Measurements from ENCODE around the gene CLEC2A.
"Not testable (repeated sequence)": the region's sequence is repeated elsewhere in the genome, so short reads cannot be mapped to it uniquely, and the experiment has no call there.

Gene CLEC2A

DNA sequence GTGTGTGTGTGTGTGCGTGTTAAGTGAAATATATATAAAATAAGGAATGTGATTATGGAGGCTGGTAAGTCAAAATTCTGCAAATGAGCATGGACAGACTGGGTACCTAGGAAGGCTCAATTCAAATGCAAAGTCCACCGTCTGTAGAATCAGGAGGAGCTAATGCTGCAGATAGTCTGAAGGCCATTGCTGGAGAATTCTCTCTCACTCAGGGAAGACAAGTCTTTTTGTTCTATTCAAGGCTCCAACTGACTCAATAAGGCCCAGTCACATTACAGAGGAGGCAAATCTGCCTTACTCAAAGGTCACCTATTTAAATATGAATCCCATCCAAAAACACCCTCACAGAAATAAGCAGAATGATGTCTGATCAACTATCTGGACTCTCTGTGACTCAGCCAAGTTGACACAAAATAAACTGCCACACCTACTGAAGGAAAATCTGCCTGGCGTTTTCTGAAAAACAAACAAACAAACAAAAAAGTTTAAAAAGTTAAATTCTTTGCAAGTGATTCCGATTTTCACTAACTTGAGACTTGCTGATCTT is 51.6 kb downstream of the CLEC2A start:
- no peak for DNase-seq

DNA sequence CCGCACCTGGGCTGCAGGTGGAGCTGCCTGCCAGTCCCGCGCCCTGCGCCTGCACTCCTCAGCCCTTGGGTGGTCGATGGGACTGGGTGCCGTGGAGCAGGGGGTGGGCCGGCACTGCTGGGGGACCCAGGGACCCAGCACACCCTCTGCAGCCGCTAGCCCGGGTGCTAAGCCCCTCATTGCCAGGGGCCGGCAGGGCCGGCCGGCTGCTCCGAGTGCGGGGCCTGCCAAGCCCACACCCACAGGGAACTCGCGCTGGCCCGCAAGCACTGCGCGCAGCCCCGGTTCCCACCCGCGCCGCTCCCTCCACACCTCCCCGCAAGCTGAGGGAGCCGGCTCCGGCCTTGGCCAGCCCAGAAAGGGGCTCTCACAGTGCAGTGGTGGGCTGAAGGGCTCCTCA is 56.0 kb downstream of the CLEC2A start:
- not testable (repeated sequence) for DNase-seq

DNA sequence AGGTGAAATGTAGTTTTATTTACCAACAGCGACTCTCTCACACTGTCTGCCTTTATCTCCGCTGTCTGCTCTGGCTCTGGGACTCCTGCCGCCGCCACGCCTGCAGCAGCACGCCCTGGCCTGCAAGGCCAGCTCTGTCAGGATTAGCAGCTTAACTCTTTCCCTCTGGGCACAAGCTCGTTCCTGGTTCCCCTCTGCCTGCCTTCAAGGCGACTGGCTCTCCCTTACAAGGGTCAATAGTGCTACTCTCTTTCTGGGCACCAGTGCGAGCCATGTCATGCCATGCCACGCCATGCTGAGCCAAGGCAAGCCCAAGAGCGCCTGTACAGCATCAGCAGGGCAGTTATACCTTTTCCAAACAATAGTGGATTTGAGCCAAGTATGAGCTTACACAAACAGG is 59.4 kb downstream of the CLEC2A start:
- DNase-seq = no peak

DNA sequence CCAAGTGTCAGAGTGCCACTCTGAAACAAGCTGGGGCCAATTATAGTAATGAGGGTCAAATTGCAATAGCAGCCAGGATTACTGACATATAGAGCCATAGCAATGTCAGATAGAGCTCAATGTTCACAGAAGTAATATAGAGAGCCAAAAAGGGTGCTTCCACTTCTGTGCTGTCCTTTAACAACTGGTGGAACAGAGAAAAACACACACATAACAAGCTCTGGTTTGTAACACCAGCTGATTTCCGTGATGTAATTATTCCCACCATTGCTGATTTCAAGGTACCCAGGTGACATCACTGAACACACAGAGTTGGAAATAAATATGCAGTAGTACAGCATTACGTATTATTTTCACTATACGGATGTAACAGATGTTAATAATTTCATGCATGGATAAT is 60.0 kb downstream of the CLEC2A start:
- DNase-seq = no peak

DNA sequence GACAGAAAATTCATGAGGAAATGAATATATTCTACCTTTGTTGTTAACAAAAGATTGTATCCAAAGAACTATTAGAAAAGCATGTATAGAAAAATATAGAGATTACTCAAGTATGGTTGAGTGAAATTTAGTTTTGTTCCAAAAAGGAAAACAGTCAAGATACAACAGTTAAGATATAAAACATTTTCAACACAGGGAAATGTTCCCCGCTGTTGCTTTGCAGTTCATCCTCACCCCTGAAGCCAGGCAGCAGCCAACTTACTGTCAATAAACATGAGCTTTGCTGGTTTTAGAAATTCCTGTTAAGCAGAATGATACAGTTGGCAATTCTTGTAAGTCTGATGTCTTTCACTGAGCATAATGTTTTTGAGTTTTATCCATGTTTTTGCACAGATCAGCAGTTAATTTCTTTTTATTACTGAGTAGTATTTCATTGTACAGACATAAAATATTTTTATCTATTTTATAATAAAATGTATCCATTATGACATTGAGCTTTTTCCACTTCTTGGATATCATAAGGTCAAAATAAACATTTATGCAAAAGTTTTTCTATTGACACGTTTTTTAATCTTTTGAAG is 61.8 kb downstream of the CLEC2A start:
- no peak for DNase-seq

DNA sequence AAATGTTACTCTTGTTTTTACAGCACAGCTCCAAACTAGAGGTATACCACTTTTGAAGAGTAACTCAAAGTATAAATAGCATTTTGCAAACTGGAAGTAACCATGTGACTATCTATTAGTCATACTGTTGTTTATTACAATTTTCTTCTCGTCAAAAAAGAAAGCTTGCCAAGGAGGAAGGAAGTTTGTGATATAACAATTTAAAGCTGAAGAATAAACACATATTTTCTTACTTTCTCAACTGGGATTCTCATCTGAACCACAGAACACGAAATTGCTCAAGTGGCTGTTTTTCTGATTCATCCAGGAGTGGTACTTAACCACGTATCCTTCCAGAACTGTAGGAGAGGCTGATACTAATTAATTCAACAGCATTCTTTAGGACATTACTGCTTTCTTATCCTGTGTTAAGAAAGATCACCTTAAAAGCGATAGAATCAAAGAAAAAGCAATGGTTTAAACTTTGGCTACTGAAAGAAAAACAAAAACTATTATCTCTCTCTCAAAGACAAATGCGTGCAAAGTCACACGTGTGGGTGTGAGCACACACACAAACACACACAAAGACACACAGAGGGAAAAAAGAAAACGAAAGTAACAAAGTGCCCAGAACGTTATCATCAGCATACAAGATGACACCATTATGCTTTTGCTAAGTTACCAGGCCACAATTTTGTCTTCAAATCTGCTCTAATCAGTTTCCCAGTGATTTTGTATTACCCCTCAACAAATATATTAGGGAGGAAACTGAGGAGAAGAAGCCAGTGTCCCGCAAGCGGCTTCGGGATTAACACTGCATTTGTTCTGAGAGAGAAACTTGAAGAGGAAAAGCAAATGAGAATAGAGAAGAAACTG is 62.6 kb downstream of the CLEC2A start, which contains the start of gene CLEC2B:
Gene CLEC2B, minus strand, starts transcription at position 48 of the 855 bp plus-strand sequence.
- DNase-seq = no peak

DNA sequence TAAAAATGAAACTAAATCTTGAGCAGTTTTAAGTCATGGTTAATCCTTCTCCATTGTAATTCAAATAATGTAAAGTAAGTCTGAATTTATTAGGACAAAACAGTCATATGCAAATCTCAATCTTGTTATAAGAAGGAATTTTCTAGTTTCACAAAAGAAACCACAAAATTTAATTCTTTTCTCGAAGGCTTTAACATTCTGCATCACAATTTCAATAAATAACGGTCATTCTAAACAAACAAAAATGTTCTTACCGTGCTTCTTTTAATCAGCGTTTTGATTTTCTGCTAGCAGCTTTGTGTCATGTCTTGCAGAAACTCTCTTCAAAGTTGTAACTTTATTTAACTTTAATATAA is 63.2 kb downstream of the CLEC2A start:
- no peak for DNase-seq

DNA sequence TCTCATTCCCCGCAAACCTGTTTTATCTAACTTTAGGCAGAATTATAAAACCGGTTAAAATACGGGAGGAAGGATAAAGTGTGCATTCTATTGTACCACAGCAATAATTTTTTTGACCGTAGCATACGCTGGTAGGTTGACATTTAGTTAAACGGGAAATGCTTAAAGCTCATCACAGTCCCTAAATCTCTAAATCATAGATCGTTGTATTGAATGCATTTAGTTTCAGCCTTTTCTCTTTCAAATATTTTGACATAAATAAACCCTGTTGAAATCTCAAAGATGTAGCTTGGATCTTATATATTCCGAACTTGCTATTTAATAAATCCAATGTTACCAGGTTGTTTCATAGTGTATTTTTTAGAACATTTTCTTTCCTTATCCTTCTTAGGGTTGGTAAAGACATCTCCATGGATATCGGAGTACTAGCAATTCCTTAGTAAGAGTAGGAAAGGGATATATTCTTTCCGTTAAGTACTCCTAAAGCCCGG is 63.8 kb downstream of the CLEC2A start:
- DNase-seq = no peak

DNA sequence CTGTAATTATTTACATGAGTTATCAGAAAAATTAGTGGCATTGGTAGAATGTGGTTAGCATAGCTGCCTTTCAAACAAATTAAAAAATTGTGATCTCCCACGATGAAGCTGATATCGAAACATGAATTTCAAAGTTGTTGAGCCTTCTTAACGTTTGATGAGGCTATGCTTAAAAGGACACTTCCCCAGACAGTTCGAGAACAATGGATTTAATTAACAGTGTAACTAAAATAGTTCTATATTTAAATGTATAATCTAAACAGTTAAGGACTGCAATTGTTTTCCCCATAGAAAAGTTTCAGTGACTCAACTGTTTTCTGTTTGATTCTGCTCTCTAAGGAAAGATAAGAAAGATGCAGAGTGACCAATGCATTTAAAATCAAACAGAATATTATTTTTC is 64.6 kb downstream of the CLEC2A start:
- DNase-seq = no peak

DNA sequence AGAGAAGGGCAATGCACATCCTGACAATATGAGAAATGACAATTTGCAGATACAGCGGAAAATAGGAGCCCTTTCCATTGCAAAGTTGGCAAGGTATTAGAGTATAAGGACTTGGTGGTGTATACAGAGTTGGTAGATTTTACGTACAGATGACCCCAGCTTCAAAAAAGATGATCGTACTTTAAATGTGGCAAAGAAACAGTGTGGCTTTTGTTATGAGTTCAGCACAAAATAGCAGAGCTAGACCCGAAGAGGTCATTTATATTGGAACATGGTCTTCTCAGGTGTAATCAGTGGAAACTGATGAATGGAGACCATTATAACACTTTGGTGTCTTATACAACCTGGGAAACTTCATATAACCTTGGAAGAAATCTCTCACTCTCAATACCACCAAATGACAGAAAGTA is 65.3 kb downstream of the CLEC2A start:
- no peak for DNase-seq

DNA sequence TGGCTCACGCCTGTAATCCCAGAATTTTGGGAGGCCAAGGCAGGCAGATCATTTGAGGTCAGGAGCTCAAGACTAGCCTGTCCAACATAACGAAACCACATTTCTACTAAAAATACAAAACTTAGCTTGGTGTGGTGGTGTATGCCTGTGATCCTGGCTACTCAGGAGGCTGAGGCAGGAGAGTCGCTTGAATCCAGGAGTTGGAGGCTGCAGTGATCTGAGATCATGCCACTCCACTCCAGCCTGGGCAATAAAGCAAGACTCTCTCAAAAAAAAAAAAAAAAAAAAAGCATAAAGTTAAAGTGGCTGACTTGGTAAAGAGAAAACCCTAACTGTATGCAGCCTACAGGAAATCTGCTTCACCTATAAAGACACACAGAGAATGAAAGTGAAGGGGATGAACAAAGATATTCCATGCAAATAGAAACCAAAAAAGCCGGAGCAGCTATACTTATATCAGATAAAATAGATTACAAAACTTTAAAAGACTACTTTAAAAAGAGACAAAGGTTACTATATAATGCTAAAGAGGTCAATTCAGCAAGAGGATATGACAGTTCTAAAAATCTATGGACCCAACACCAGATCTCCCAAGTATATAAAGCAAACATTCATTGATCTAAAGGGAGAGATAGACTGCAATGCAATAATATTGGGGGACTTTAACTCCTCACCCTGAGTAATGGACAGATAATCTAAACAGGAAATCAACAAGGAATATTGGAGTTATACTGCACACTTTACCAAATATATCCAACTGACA is 67.1 kb downstream of the CLEC2A start:
- no peak for DNase-seq

All from NCI-H446 (cell line).